ENCODE measurements around the gene SLC35G3. TPM values are rescaled to one million over a fixed set of nuclear protein-coding genes. Genes with fewer than 3 reads are reported as not detected.
A peak's percentile ranks its signal among the peaks of the same experiment; 100 is the strongest.
"Not testable (repeated sequence)": the region's sequence is repeated elsewhere in the genome, so short reads cannot be mapped to it uniquely, and the experiment has no call there.

Gene SLC35G3
- total and polyA plus RNA-seq, 4 experiments from 2014 or later = 0.09 TPM; not detected in 3

DNA sequence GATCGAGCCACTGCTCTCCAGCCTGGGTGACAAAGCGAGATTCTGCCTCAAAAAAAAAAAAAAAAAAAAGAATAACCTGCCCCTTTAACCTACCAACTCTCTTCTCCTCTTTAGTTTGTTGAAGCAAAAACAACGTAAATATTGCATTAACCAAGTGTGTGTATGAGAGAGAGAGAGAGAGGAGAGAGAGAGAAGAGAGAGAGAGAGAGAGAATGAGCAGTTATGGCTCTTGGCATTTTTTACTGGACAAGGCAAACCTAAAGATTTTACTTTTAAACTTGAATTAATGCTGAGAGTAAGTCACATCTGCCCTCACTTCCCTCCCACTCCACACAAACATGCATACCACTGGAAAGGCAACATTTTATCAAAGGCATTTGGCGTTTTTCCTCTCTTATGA, 45.6 kb upstream of the SLC35G3 start:
- H3K9me3 Mint-ChIP-seq = peaks cover 0 to 2% (median 0%) of the 10 kb centered on the region in 8 donors
- peak overlapping the region; percentile 90 to 97 (median 93) for H3K27ac Mint-ChIP-seq
- Histone ChIP-seq H3K4me3 (ENCODE audit: low read length in 2 of 2) (peak overlapping the region; percentile 79 to 87), H3K27ac (ENCODE audit: low read depth, low read length) (peak overlapping the region; percentile 93), H3K36me3 (ENCODE audit: insufficient read depth, low read length) (no peaks in the 10 kb centered on the region), H3K9me3 (ENCODE audit: control insufficient read depth in 1 of 2, low read length in 2 of 2) (no peaks in the 10 kb centered on the region), H3K4me1 (ENCODE audit: insufficient read depth, low read length) (peaks cover 53% of the 10 kb centered on the region), H3K27me3 (ENCODE audit: insufficient read depth, low read length) (no peaks in the 10 kb centered on the region)
- ChIA-PET POLR2A (ENCODE audit: partially characterized antibody) (interaction anchor here (0.6 to 13.8 kb wide), 18 partner anchors 8 to 630 kb away, joined by 3 to 432 read pairs (median 27); partner anchors contain the start of gene SLFN12L), CTCF (ENCODE audit: partially characterized antibody) (interaction anchor here (0.7 to 9.5 kb wide), 13 partner anchors 16 to 297 kb away, joined by 3 to 87 read pairs (median 5); partner anchors contain the start of gene SLFN12L)
- H3K27me3 Mint-ChIP-seq = no peaks in the 10 kb centered on the region
- peaks cover 50 to 87% (median 62%) of the 10 kb centered on the region in 4 donors for H3K4me1 Mint-ChIP-seq
- H3K4me3 Mint-ChIP-seq = peak overlapping the region; percentile 98 to 100 (median 99)
- peaks cover 33 to 43% of the 10 kb centered on the region in 2 donors for H3K36me3 Mint-ChIP-seq
- intact Hi-C loops (cut with micrococcal nuclease) = no loop called here
- peak in 1 of 5 donors; percentile 12 for DNase-seq

DNA sequence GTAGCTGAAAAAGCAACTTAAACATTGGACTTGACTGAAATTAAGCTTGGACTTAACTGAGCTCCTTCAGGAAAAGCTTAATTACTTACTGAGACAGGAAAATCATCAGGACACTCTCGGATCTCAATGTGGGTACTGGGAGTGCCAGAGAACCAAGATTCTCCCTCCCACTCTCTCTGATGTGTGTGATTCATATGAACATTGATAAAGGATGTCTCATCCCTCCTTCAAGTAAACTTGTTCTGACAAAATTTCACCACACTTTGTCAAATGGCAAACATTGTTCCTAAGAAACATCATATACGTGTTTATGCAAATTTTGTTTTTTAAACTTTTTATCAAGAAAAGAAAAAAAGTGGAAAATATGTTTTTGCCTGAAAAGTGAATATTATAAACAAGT, 44.6 kb upstream of the SLC35G3 start:
- Mint-ChIP-seq H3K9me3 (peaks cover 0 to 2% (median 0%) of the 10 kb centered on the region in 8 donors), H3K27ac (peak overlapping the region; percentile 65 to 97 (median 91)), H3K27me3 (no peaks in the 10 kb centered on the region), H3K36me3 (peaks cover 26 to 34% of the 10 kb centered on the region in 2 donors), H3K4me1 (peaks cover 50 to 83% (median 61%) of the 10 kb centered on the region in 4 donors), H3K4me3 (peak overlapping the region; percentile 98 to 100 (median 99))
- Histone ChIP-seq H3K27ac (ENCODE audit: low read depth, low read length) (peak overlapping the region; percentile 93), H3K4me1 (ENCODE audit: insufficient read depth, low read length) (peaks cover 54% of the 10 kb centered on the region), H3K9me3 (ENCODE audit: control insufficient read depth in 1 of 2, low read length in 2 of 2) (no peaks in the 10 kb centered on the region), H3K4me3 (ENCODE audit: low read length in 2 of 2) (peak overlapping the region; percentile 33 to 48), H3K27me3 (ENCODE audit: insufficient read depth, low read length) (no peaks in the 10 kb centered on the region), H3K36me3 (ENCODE audit: insufficient read depth, low read length) (no peaks in the 10 kb centered on the region)
- no peak for DNase-seq
- intact Hi-C loops (cut with micrococcal nuclease) = no loop called here
- ChIA-PET POLR2A (ENCODE audit: partially characterized antibody) (interaction anchor here (0.6 to 13.8 kb wide), 13 partner anchors 9 to 296 kb away, joined by 3 to 432 read pairs (median 5); partner anchors contain the start of genes LIG3 and SLFN12L), CTCF (ENCODE audit: partially characterized antibody) (interaction anchor here (1.1 to 9.5 kb wide), 8 partner anchors 10 to 508 kb away, joined by 3 to 87 read pairs (median 6); partner anchors contain the start of gene SLFN12L)

DNA sequence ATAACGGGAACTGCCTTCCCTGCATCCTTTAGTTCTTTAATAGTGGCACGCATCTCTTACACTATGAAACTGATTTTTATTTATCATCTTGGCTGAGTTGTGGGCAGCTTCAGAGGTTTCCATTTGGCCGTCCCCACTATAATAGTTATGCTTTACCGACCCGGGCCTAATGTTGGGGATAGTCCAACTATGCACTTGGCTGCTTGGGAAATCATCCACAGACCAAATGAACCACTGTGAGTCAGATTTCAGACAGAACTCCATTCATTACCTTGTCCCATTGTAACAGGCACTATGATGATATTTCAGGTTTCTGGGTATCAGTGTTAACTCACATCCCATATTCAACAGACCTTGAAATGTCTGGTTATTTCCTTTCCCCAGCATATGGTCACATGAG, 42.6 kb upstream of the SLC35G3 start:
- Mint-ChIP-seq H3K36me3 (peaks cover 21 to 23% of the 10 kb centered on the region in 2 donors), H3K9me3 (peaks cover 0 to 2% (median 0%) of the 10 kb centered on the region in 8 donors), H3K4me1 (peaks cover 52 to 89% (median 71%) of the 10 kb centered on the region in 4 donors), H3K27ac (peak overlapping the region; percentile 58 to 97 (median 84)), H3K27me3 (no peaks in the 10 kb centered on the region), H3K4me3 (peak overlapping the region in 7 of 8 donors; percentile 5 to 98 (median 34))
- Histone ChIP-seq H3K27me3 (ENCODE audit: insufficient read depth, low read length) (no peaks in the 10 kb centered on the region), H3K27ac (ENCODE audit: low read depth, low read length) (peak overlapping the region; percentile 93), H3K36me3 (ENCODE audit: insufficient read depth, low read length) (no peaks in the 10 kb centered on the region), H3K4me1 (ENCODE audit: insufficient read depth, low read length) (peaks cover 70% of the 10 kb centered on the region), H3K9me3 (ENCODE audit: control insufficient read depth in 1 of 2, low read length in 2 of 2) (no peaks in the 10 kb centered on the region), H3K4me3 (ENCODE audit: low read length in 2 of 2) (no peak overlapping the region)
- POLR2A ChIA-PET (ENCODE audit: partially characterized antibody) = interaction anchor here (1.1 to 13.8 kb wide), 5 partner anchors 14 to 298 kb away, joined by 4 to 432 read pairs (median 256); partner anchors contain the start of gene SLFN12L
- DNase-seq = no peak
- CTCF ChIA-PET (ENCODE audit: partially characterized antibody) = interaction anchor here (2.0 to 9.5 kb wide), 2 partner anchors 76 to 300 kb away, joined by 9 to 87 read pairs; partner anchors contain the start of gene SLFN12L
- intact Hi-C loops (cut with micrococcal nuclease) = no loop called here

DNA sequence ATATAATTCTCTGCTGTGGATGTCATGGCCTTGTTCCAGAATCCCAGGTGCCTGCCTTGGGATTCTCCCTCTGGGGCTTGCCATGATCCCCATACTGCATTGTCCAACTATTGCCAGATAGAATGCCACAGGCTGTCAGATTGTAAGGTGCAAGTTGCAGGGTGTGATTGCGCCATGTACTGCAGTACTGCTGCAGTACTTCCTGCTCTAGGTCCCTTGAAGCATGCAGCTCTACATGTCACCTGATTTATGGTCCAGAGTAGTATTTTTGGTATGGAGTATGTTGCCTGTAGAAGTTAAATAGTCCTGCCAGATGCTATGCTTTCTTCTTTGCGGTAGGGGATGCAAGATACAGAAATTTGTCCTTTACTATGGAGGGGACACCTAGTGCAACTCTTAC, 41.7 kb upstream of the SLC35G3 start:
- peak overlapping the region in 6 of 8 donors; percentile 39 to 98 (median 62) for H3K4me3 Mint-ChIP-seq
- peak overlapping the region; percentile 24 to 97 (median 68) for H3K27ac Mint-ChIP-seq
- Histone ChIP-seq H3K9me3 (ENCODE audit: control insufficient read depth in 1 of 2, low read length in 2 of 2) (no peaks in the 10 kb centered on the region), H3K27ac (ENCODE audit: low read depth, low read length) (no peak overlapping the region), H3K4me3 (ENCODE audit: low read length in 2 of 2) (no peak overlapping the region), H3K36me3 (ENCODE audit: insufficient read depth, low read length) (no peaks in the 10 kb centered on the region), H3K27me3 (ENCODE audit: insufficient read depth, low read length) (no peaks in the 10 kb centered on the region), H3K4me1 (ENCODE audit: insufficient read depth, low read length) (peaks cover 75% of the 10 kb centered on the region)
- no peaks in the 10 kb centered on the region for H3K27me3 Mint-ChIP-seq
- intact Hi-C loops (cut with micrococcal nuclease) = no loop called here
- ChIA-PET POLR2A (ENCODE audit: partially characterized antibody) (interaction anchor here (1.0 to 13.8 kb wide), 6 partner anchors 13 to 212 kb away, joined by 3 to 432 read pairs (median 3); no protein-coding TSS in a partner anchor), CTCF (ENCODE audit: partially characterized antibody) (interaction anchor here (0.8 to 2.0 kb wide), 5 partner anchors 15 to 298 kb away, joined by 3 to 9 read pairs (median 3); no protein-coding TSS in a partner anchor)
- H3K36me3 Mint-ChIP-seq = peaks cover 15 to 20% of the 10 kb centered on the region in 2 donors
- H3K9me3 Mint-ChIP-seq = peaks cover 0 to 2% (median 0%) of the 10 kb centered on the region in 8 donors
- no peak for DNase-seq
- H3K4me1 Mint-ChIP-seq = peaks cover 58 to 87% (median 72%) of the 10 kb centered on the region in 4 donors

DNA sequence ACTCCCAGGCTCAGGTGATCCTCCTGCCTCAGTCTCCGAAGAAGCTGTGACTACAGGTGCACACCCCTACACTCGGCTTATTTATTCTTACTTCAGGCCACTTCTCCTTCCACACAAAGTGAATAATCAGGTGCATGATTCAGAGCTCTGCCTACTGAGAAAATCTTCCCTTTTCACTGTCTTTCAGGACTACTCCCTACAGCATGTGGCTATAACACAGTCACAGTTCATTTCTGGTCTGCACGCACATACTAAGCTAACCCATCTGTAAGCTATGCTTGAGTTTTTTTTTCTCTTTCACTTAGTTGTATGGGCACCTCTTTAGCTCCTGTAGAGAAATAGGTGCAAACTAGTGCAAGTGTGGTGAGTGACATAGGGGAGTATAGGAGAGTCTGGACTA, 41.1 kb upstream of the SLC35G3 start:
- Histone ChIP-seq H3K36me3 (ENCODE audit: insufficient read depth, low read length) (no peaks in the 10 kb centered on the region), H3K27me3 (ENCODE audit: insufficient read depth, low read length) (no peaks in the 10 kb centered on the region), H3K27ac (ENCODE audit: low read depth, low read length) (no peak overlapping the region), H3K4me3 (ENCODE audit: low read length in 2 of 2) (no peak overlapping the region), H3K9me3 (ENCODE audit: control insufficient read depth in 1 of 2, low read length in 2 of 2) (no peaks in the 10 kb centered on the region), H3K4me1 (ENCODE audit: insufficient read depth, low read length) (peaks cover 72% of the 10 kb centered on the region)
- CTCF ChIA-PET (ENCODE audit: partially characterized antibody) = interaction anchor here (0.8 to 2.0 kb wide), 5 partner anchors 15 to 299 kb away, joined by 3 to 9 read pairs (median 3); no protein-coding TSS in a partner anchor
- Mint-ChIP-seq H3K4me3 (peak overlapping the region in 4 of 8 donors; percentile 13 to 68 (median 55)), H3K27ac (peak overlapping the region; percentile 5 to 84 (median 79)), H3K4me1 (peaks cover 57 to 89% (median 73%) of the 10 kb centered on the region in 4 donors), H3K36me3 (peaks cover 18 to 26% of the 10 kb centered on the region in 2 donors), H3K27me3 (no peaks in the 10 kb centered on the region), H3K9me3 (peaks cover 0 to 5% (median 0%) of the 10 kb centered on the region in 8 donors)
- intact Hi-C loops (cut with micrococcal nuclease) = no loop called here
- POLR2A ChIA-PET (ENCODE audit: partially characterized antibody) = interaction anchor here (0.9 to 13.8 kb wide), 7 partner anchors 12 to 302 kb away, joined by 3 to 432 read pairs (median 3); no protein-coding TSS in a partner anchor
- DNase-seq = no peak

DNA sequence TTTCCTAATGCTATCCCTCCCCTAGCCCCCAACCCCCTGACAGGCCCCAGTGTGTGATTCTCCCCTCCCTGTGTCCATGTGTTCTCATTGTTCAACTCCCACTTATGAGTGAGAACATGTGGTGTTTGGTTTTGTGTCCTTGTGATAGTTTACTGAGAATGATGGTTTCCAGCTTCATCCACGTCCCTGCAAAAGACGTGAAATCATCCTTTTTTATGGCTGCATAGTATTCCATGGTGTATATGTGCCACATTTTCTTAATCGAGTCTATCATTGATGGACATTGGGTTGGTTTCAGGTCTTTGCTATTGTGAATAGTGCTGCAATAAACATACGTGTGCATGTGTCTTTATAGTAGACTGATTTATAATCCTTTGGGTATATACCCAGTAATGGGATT, 40.1 kb upstream of the SLC35G3 start:
- H3K4me3 ChIP-seq (ENCODE audit: low read length in 2 of 2); H3K36me3 ChIP-seq (ENCODE audit: insufficient read depth, low read length); intact Hi-C loops (cut with micrococcal nuclease); CTCF ChIA-PET (ENCODE audit: partially characterized antibody); DNase-seq; H3K27me3 ChIP-seq (ENCODE audit: insufficient read depth, low read length); H3K27ac ChIP-seq (ENCODE audit: low read depth, low read length); H3K9me3 Mint-ChIP-seq; H3K9me3 ChIP-seq (ENCODE audit: control insufficient read depth in 1 of 2, low read length in 2 of 2); H3K4me3 Mint-ChIP-seq; H3K27me3 Mint-ChIP-seq: not testable (repeated sequence)
- Mint-ChIP-seq H3K36me3 (peaks cover 16 to 28% of the 10 kb centered on the region in 2 donors), H3K27ac (peak overlapping the region in 2 of 7 donors; percentile 5 to 81), H3K4me1 (peaks cover 56 to 88% (median 71%) of the 10 kb centered on the region in 4 donors)
- H3K4me1 ChIP-seq (ENCODE audit: insufficient read depth, low read length) = peaks cover 69% of the 10 kb centered on the region
- POLR2A ChIA-PET (ENCODE audit: partially characterized antibody) = interaction anchor here (1.2 to 13.8 kb wide), 4 partner anchors 8 to 20 kb away, joined by 3 to 256 read pairs (median 12); partner anchors contain the start of gene SLFN5

DNA sequence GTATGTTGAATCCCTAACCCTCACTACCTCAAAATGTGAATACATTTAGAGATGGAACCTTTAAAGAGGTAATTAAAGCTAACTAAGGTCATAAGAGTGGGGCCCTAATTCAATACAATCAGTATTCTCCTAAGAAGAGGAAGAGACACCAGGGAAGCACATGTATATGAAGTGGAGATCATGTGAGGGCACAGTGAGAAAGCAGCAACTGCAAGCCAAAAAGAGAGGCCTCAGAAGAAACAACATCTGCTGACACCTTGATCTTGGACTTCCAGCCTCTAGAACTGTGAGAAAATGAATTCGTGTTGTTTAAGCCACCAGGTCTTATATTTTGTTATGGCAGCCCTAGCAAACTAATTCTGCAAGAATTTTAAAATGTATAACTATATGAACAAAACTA, 35.4 kb upstream of the SLC35G3 start:
- Mint-ChIP-seq H3K27me3 (no peaks in the 10 kb centered on the region), H3K9me3 (peaks cover 0 to 8% (median under 1%) of the 10 kb centered on the region in 8 donors), H3K4me3 (peak overlapping the region in 1 of 8 donors; percentile 51), H3K36me3 (peaks cover 11 to 27% of the 10 kb centered on the region in 2 donors), H3K27ac (peak overlapping the region in 1 of 7 donors; percentile 17), H3K4me1 (peaks cover 25 to 58% (median 40%) of the 10 kb centered on the region in 4 donors)
- Histone ChIP-seq H3K9me3 (ENCODE audit: control insufficient read depth in 1 of 2, low read length in 2 of 2) (no peaks in the 10 kb centered on the region), H3K4me3 (ENCODE audit: low read length in 2 of 2) (no peak overlapping the region), H3K36me3 (ENCODE audit: insufficient read depth, low read length) (no peaks in the 10 kb centered on the region), H3K27ac (ENCODE audit: low read depth, low read length) (no peak overlapping the region), H3K27me3 (ENCODE audit: insufficient read depth, low read length) (no peaks in the 10 kb centered on the region), H3K4me1 (ENCODE audit: insufficient read depth, low read length) (peaks cover 23% of the 10 kb centered on the region)
- no peak for DNase-seq
- ChIA-PET POLR2A (ENCODE audit: partially characterized antibody) (no interaction called here), CTCF (ENCODE audit: partially characterized antibody) (interaction anchor here (1.3 to 2.5 kb wide), 2 partner anchors 12 to 16 kb away, joined by 3 to 12 read pairs; no protein-coding TSS in a partner anchor)
- intact Hi-C loops (cut with micrococcal nuclease) = no loop called here

Data from CD4-positive, alpha-beta memory T cell (primary cell).